ENCODE data around the gene LYPD8.

Gene LYPD8

DNA sequence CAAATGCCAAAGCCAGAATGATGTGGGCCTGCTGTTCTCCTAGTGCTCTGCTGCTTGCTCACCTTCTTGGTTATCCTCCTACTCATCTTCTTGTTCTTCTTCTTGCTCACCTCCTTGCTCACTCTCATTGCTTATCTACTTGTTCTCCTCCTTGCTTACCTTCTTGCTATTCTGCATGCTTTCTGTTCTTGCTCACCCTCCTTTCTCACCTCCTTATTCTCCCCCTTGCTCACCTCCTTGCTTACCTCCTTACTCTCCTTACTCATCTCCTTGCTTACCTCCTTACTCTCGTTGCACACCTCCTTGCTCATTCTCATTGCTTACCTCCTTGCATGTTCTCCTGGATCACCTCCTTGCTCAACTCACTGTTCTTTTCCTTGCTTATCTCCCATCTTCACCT lies 52.8 kb downstream of the LYPD8 start, which contains the start of gene OR14I1:
TSS of gene OR14I1 (minus strand) at position 53 of the 400 bp plus-strand sequence.
- Histone ChIP-seq H3K27ac (ENCODE audit: low read length) (no peak within 1 kb of the TSS), H3K9me2 (replicated peaks; ENCODE audit: insufficient read depth, low read length) (no peaks in the 10 kb centered on the region), H3K9ac (ENCODE audit: low read length) (no peak within 1 kb of the TSS), H3K4me2 (ENCODE audit: low read depth, low read length) (no peak within 1 kb of the TSS), H3K4me3 (ENCODE audit: low read length) (no peak within 1 kb of the TSS), H2AFZ (ENCODE audit: low read length) (no peak within 1 kb of the TSS), H3K4me1 (ENCODE audit: low read length) (no peaks in the 10 kb centered on the region), H3K27me3 (replicated peaks; ENCODE audit: insufficient read depth, low read length) (no peaks in the 10 kb centered on the region), H3K79me2 (ENCODE audit: low read length) (no peaks in the 10 kb centered on the region), H3K9me3 (replicated peaks; ENCODE audit: insufficient read depth, low read length) (no peaks in the 10 kb centered on the region), H4K20me1 (ENCODE audit: insufficient read depth, low read length) (no peaks in the 10 kb centered on the region), H3K36me3 (replicated peaks; ENCODE audit: insufficient read depth, low read length) (no peaks in the 10 kb centered on the region), H3F3A (ENCODE audit: insufficient read depth, low read length) (no peaks in the 10 kb centered on the region)
- no peak for DNase-seq
- TF ChIP-seq EZH2phosphoT487 (IDR thresholded peaks at IDR 0.05; ENCODE audit: low read length), result no peak
- TF ChIP-seq, protein P1, sequence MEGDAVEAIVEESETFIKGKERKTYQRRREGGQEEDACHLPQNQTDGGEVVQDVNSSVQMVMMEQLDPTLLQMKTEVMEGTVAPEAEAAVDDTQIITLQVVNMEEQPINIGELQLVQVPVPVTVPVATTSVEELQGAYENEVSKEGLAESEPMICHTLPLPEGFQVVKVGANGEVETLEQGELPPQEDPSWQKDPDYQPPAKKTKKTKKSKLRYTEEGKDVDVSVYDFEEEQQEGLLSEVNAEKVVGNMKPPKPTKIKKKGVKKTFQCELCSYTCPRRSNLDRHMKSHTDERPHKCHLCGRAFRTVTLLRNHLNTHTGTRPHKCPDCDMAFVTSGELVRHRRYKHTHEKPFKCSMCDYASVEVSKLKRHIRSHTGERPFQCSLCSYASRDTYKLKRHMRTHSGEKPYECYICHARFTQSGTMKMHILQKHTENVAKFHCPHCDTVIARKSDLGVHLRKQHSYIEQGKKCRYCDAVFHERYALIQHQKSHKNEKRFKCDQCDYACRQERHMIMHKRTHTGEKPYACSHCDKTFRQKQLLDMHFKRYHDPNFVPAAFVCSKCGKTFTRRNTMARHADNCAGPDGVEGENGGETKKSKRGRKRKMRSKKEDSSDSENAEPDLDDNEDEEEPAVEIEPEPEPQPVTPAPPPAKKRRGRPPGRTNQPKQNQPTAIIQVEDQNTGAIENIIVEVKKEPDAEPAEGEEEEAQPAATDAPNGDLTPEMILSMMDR (IDR thresholded peaks at IDR 0.05; ENCODE audit: low read length), result no peak
- TF ChIP-seq EZH2 (optimal IDR thresholded peaks at IDR 0.05; ENCODE audit: low read depth, low read length), result no peak

DNA sequence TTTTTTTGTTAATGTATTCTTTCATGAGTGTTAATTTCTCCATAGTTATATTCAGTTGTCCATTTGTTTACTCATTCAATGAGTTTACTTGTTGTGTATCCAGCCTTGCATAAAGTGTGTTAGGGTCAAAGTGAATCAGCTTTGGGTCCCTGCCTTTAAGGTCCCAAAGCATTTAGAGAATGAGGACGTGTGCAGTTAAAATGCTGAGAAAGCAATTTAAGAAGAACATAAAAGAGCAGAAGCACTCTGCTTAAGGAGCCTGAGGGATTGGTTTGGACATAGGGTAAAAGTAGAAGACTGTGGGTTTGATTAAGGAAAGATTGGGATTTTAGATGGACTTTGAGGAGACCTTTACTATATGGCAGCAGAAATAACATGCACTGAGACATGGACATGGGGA lies 56.5 kb downstream of the LYPD8 start:
- Histone ChIP-seq H3K27ac (ENCODE audit: low read length) (no peak overlapping the region), H4K20me1 (ENCODE audit: insufficient read depth, low read length) (no peaks in the 10 kb centered on the region), H3K27me3 (replicated peaks; ENCODE audit: insufficient read depth, low read length) (no peaks in the 10 kb centered on the region), H3K79me2 (ENCODE audit: low read length) (no peaks in the 10 kb centered on the region), H3K36me3 (replicated peaks; ENCODE audit: insufficient read depth, low read length) (no peaks in the 10 kb centered on the region), H2AFZ (ENCODE audit: low read length) (no peak overlapping the region), H3K4me2 (ENCODE audit: low read depth, low read length) (no peak overlapping the region), H3K9me2 (replicated peaks; ENCODE audit: insufficient read depth, low read length) (no peaks in the 10 kb centered on the region), H3K4me3 (ENCODE audit: low read length) (no peak overlapping the region), H3K9ac (ENCODE audit: low read length) (no peak overlapping the region), H3K4me1 (ENCODE audit: low read length) (no peaks in the 10 kb centered on the region), H3F3A (ENCODE audit: insufficient read depth, low read length) (no peaks in the 10 kb centered on the region), H3K9me3 (replicated peaks; ENCODE audit: insufficient read depth, low read length) (no peaks in the 10 kb centered on the region)
- TF ChIP-seq EZH2 (optimal IDR thresholded peaks at IDR 0.05; ENCODE audit: low read depth, low read length) (no peak), EZH2phosphoT487 (IDR thresholded peaks at IDR 0.05; ENCODE audit: low read length) (no peak)
- TF ChIP-seq, protein P1 (IDR thresholded peaks at IDR 0.05; ENCODE audit: low read length), result no peak
- DNase-seq, result no peak

DNA sequence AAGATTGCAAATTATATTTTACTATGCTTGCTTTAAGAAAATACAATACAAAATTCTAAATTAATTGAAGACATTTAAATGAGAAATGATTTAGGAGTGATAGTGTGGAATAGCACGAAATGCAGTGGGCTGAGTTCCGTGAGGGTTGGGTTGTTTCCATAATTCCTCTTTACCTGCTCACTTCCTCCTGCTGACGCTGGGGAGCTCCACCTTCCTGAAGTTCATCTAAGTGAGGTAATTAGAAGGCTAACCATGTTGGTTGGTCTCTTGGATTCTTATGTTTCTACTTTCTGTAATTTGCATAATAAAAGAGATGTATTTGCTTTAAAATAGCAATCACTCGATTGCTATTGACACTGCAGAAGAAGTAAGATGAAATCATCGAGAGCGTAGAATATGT lies 57.7 kb downstream of the LYPD8 start:
- Histone ChIP-seq H3K4me3 (ENCODE audit: low read length) (no peak overlapping the region), H3K9ac (ENCODE audit: low read length) (no peak overlapping the region), H3K4me2 (ENCODE audit: low read depth, low read length) (no peak overlapping the region), H3K27me3 (replicated peaks; ENCODE audit: insufficient read depth, low read length) (no peaks in the 10 kb centered on the region), H3K27ac (ENCODE audit: low read length) (no peak overlapping the region), H3F3A (ENCODE audit: insufficient read depth, low read length) (no peaks in the 10 kb centered on the region), H3K79me2 (ENCODE audit: low read length) (no peaks in the 10 kb centered on the region), H4K20me1 (ENCODE audit: insufficient read depth, low read length) (no peaks in the 10 kb centered on the region), H3K36me3 (replicated peaks; ENCODE audit: insufficient read depth, low read length) (no peaks in the 10 kb centered on the region), H3K9me2 (replicated peaks; ENCODE audit: insufficient read depth, low read length) (no peaks in the 10 kb centered on the region), H3K4me1 (ENCODE audit: low read length) (no peaks in the 10 kb centered on the region), H3K9me3 (replicated peaks; ENCODE audit: insufficient read depth, low read length) (no peaks in the 10 kb centered on the region), H2AFZ (ENCODE audit: low read length) (no peak overlapping the region)
- TF ChIP-seq EZH2 (optimal IDR thresholded peaks at IDR 0.05; ENCODE audit: low read depth, low read length) (no peak), EZH2phosphoT487 (IDR thresholded peaks at IDR 0.05; ENCODE audit: low read length) (no peak)
- TF ChIP-seq, protein P1 (IDR thresholded peaks at IDR 0.05; ENCODE audit: low read length), result no peak
- DNase-seq, result no peak
